ENCODE measurements around the gene SOSTDC1. TPM values are rescaled to one million over a fixed set of nuclear protein-coding genes. Genes with fewer than 3 reads are reported as not detected.
"Not testable (repeated sequence)": the region's sequence is repeated elsewhere in the genome, so short reads cannot be mapped to it uniquely, and the experiment has no call there.

The SOSTDC1 gene, protein sequence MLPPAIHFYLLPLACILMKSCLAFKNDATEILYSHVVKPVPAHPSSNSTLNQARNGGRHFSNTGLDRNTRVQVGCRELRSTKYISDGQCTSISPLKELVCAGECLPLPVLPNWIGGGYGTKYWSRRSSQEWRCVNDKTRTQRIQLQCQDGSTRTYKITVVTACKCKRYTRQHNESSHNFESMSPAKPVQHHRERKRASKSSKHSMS
- 21.1 and 22.2 TPM in 2 replicates for total RNA-seq (2014; rRNA removed; shearing (Covaris generic))

DNA sequence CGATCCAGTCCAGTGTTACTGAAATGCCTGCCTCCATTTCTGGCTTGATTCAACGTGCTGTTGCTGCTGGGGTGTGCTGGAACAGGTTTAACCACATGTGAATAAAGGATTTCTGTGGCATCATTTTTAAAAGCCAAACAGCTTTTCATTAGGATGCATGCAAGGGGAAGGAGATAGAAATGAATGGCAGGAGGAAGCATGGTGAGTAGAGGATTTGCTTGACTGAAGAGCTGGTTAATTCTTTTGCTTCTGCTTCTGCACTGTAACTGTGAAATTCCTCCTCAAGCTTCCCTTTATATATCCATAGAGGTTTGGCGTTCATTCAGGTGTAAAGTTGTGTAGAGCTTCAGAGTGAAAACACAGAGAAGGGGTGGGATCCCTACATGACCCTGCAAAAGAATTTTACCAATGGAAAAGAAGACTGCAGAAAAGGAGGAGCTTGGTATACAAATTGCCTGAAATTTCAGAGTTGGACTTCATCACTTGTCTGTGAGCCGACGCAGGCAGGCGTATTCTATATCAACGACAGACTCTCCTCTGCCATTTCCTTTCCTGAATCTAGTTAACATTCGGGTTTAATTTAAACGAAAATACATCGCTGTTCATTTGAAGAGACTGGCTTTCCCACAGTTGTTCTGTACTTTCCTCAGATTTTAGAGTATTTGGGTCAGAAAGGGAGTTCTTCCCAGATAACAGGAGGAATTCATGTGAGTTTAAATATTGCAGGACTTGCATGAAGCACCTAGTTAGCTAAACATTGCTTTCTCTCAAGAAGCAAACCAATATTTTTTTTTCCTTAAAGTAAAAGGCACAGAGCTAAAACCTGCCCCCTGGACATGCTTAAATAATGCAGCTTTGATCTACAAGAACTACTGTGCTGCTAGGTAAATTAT is at the start of gene SOSTDC1:
TSS of gene SOSTDC1 (minus strand) at position 270 of the 893 bp plus-strand sequence. CDS start at position 200, 70 bp downstream.
- peak; percentile 75 for DNase-seq (ENCODE audit: low spot score)

DNA sequence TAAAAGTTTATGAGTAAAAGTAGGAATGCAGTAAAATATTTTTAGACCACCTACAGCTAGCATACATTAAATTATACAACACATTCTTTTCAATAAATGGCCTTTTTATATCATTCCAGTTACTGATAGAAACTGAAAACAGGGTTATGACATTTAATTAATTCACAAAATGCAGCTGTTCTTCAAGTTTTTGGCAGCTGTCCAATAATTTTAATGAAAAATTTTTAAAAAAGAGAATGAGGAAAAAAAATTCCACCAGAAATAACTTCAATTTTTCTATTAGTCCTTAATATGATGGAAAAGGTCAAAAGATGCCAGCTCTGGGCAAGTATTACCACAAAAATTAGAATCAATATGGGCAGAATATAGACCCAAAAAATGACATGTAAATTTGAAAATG is 49.2 kb upstream of the SOSTDC1 start:
- DNase-seq (ENCODE audit: low spot score) = no peak

DNA sequence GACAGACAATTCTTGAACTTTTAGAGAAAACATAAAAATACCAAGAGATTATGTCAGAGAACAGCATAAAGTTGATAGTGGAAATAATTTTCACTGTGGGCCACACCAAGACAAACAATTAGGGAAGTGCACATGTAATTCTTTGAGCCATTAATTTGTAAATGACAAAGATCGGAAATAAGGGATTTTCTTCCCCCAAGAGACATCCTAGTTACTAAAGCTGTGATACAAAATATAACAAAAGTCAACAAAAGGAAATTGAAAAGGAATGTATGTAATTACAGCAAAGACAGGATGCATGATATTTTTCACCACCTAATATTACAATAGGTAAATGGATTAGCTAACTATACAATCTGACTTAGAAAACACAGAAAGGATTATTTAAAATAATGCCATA is 48.7 kb upstream of the SOSTDC1 start:
- DNase-seq (ENCODE audit: low spot score) = no peak

DNA sequence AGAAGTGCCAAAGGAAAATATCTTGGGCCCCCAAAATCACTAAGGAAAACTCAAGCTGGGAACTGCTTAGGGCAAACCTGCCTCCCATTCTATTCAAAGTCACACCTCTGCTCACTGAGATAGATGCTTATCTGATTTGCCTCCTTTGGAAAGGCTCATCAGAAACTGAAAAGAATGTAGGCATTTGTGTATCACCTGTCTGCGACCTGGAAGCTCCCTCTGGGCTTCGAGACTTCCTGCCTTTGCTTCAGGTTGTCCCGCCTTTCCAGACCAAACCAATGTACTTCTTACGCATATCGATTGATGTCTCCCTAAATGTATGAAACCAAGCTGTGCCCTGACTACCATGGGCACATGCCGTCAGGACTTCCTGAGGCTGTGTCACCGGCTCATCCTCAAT is 46.6 kb upstream of the SOSTDC1 start:
- DNase-seq (ENCODE audit: low spot score) = no peak

DNA sequence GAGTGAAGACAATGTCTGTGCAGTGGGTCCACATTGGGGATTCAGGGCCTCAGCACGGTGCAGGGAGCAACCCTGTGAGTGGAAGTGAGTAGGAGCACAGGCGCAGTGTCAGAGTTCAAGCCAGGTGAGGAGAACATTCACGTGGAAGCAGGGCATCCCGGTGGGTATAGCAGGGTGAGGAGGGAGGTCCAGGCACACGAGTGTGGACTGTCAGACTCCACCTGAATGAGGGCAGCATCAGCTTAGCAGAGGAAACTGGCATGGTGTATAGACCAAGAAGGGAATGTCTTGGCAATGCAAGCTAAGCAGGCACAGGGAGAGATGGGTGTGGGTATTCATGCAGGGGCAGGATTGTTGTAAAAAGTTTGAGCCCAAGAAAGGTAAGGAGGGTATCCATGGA is 45.8 kb upstream of the SOSTDC1 start:
- DNase-seq (ENCODE audit: low spot score) = no peak

DNA sequence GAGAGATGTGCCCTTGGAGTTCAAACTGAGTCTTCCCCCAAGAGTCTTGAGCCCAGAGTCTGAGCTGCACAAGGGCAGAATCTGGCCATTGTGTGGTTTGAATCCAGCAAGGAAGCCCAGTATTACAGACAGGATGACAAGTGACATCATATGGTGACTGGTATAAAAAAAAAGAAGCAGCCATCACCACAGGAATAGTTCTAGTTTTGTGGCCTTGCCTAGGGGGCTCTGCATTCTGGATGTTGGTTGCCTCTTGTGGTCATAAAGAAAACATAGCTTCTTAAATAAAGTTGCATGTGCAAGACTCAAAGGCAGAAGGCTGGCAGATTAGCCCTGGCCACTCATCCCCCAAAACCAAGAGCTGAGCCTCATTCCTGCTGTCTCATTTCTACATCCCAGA is 44.3 kb upstream of the SOSTDC1 start:
- DNase-seq (ENCODE audit: low spot score) = no peak

DNA sequence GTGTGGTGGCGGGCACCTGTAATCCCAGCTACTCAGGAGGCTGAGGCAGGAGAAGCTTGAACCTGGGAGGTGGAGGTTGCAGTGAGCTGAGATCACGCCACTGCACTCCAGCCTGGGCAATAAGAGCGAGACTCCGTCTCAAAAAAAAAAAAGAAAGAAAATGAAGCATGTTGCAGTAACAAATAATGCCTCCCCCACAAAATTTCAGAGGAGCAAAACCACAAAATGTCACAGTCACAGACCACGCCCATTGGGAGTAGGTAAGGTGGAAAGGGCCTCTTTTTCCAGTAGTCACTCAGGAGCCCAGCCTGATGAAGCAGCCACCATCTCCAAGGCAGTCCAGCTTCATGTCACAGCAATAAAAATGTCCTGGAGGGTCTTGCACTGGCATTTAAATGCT is 40.9 kb upstream of the SOSTDC1 start:
- not testable (repeated sequence) for DNase-seq (ENCODE audit: low spot score)

DNA sequence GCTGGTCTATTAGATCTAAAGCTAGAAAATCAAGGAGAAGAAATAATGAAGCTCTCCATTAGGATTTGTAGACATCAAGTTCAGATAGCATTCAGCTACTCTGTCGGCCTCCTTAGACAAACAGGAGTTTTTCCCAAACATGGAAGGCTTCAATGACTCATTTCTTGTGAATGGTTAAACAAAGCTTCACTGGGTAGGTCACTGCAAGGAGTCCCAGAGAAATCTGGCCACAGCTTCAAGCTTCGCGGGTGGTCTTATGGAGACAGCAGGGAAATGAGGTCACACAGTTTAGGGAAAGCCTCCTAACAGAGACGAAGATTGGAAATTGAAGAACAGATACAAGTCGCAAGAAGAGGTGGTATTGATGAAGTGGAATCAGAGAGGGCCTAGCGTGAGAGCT is 38.5 kb upstream of the SOSTDC1 start:
- DNase-seq (ENCODE audit: low spot score) = no peak

DNA sequence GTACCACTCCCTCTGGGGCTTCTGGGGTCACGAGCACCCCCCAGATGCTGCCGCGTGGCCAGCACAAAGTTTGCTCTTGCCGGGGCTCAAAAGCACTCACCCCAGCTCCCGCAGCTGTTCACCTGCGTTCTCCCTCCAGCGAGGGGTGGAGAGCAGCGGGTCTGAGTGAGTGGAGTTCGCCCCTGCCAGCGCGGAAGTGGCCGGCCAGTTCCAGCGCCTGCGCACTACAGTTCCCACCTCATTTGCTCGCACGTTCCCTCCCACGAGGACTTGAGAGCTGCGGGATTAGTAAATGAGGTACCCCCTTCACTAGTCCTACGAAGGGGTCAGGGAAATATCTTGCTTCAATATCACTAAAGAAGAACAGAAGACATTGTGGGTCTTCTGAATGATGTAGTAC is 36.8 kb upstream of the SOSTDC1 start:
- DNase-seq (ENCODE audit: low spot score) = no peak

DNA sequence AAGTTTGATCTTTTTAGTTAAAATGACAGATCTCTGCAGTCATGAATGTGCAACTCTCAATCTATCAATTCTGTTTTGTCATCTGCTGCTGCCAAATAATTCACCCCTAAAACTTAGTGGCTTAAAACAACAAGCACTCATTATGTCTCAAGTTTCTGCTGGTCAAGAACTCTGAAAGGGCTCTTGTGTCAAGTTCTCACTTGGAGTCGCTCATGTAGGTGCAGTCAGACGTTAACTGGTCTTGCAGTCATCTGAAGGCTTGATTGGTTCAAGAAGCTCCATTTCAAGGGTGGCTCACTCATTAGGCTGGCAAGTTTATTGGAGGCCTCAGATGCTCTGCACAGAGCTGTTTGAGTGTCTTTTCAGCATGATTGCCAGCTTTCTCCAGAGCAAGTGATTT is 32.6 kb upstream of the SOSTDC1 start:
- no peak for DNase-seq (ENCODE audit: low spot score)

DNA sequence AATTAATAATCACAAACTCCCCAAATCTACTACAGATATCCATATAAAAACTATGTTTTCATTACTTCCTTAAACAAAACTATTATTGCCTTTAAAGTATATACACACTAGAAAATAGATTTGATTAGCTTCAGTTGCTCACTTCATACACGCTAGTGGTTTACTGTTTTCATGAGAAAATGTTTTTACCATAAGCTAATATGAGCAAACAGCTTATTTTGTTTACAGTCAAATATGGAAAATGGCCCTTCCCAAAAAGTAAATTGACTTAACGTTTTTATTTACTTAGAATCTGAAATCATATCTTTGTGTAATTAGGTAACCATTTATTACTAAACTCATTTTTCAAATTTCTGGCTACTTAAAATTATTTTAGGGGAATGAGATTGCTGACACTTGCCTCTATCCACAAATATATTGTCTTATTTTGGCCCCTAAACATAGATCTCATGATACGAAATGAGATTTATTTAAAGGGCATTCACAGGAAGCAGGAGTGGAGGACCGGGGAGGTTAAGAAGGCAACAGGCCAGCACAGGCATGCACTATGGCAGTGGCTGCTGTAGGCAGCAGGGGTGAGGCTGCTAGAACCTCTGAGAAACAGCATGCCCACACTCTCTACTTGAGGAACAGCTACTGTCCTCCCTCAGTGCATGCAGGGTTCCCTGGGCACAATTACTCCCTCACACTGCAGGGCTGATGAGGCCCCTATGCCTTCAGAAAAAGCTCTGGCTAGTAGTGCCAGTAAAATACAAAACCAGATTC is 29.6 kb upstream of the SOSTDC1 start:
- no peak for DNase-seq (ENCODE audit: low spot score)

DNA sequence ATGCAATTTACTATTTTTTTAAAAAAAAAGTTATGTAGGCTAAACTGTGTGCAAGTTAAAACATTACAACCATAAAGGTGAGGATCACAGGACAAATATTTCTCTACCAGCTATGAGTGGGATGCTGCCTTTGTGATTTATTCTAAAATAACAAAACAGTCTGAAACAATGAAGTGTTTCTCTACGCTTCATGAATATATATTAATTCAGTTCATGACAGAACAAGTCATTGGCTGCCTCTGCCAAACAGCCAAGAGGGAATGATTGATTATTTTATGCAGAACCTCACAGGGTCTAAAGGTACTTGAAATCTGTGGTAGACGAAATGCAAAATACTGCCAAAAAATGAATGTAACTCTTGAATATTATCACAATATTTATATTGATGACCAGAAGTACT is 29.0 kb upstream of the SOSTDC1 start:
- DNase-seq (ENCODE audit: low spot score) = no peak

DNA sequence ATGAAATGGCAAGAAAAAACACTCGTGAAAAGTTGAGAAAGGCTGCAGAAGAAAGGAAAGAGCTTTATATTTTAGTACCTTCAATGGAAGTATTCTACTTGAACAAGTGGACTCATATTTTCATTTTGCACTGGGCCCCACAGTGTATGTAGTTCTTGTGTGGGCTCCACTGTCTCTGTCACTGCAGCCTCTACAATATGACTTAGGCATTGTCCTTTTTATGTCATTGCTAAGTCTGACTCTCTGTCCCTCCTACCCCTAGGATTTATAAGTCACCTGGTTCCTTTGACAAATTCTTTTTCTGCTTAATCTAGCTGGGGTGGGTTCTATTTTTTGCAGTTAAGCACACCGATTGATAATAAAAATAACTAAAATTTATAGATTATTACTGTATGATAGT is 27.7 kb upstream of the SOSTDC1 start:
- DNase-seq (ENCODE audit: low spot score) = no peak

DNA sequence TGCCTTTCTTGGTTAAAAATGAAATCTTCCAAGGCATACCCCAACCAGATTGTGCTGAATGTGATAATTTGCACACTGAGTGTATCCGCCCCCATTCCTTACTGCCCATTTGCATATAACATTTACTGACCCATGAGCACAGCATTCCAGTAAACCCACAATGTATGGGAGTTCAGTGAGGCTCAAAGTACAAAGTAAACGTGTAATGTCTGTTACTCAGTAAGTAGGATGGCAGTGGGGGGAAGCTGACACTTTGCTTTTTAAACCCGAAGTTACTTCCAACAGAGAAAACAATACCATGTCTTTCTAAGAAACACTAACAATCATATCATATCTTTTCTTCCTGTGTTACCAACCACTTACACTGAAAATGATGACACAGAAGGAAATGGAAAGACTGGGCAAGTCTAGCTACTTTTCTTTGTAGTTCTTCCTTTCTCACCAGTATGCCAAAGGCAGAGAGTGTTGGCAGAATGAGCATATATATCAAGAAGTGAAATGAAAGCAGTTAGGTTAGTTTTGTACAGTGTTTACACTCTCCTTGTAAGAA is 27.1 kb upstream of the SOSTDC1 start:
- DNase-seq (ENCODE audit: low spot score) = peak; percentile 73

DNA sequence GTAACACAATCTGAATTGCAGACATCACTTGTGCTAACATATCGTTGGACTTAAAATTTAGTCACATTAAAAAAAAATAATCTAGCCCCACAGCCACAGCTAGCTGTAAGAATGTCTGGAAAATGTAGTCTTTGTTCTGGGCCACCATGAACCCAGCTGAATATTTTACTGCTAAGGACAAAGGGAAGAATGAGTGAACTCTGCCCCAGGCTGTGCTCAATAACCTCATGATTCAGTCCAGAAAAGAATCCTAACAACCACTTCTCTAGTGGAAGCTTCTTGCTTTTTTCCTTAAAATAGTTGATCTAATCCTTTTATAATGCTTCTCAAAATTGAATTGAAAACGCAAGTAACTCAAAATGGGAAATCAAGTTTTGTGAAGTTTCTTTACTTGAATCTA is 25.6 kb upstream of the SOSTDC1 start:
- no peak for DNase-seq (ENCODE audit: low spot score)

DNA sequence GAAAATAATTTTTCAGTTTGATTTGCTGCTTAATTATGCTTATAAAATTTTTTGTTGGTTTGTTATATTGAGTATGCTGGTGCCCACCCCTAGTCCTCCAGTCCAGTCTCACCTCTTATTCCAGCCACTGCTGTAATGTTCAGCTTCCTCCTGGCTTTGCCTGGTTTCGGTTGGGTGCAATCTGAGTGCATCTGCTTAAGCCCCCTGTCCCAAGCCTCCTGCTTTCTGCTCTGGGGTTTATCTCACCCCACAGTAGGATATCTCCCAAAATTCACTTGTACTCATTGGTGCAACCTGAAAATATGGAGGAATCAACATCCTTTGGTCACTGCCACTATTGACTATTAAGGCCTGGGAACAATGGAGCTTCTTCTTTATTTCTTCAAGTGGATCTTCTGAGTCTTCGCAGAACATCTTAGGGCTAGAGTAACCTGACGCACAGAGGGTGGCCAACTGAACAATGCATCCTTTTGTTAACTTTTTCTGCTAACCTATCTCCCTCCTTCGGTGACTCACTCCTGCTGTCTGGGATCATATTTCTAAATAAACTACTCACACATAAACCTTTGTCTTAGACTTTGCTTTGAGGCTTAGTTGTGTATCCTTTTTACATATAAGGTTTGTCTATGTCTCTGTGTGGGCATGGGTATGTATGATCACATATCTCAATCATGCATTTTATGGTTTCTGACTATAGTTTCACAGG is 19.1 kb upstream of the SOSTDC1 start:
- DNase-seq (ENCODE audit: low spot score) = peak; percentile 87

DNA sequence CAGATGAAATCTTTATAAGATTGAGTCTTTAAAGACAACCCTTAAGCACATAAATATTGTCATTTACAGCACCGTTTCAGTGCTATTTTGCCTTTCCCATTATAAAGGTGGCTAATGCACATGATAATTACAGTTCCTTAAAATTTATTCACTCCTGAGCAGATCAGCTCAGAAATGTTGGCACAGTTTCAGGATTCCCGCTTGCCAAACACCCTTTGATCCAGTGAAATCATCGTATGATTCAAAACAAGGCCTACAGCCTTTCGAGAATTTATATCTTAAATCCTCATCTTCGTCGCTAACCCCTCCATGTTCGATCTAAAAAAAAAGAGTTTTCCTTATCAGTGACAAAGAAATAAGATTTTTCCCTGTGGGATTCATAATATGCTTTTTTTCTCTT is 14.1 kb upstream of the SOSTDC1 start:
- peak; percentile 60 for DNase-seq (ENCODE audit: low spot score)

DNA sequence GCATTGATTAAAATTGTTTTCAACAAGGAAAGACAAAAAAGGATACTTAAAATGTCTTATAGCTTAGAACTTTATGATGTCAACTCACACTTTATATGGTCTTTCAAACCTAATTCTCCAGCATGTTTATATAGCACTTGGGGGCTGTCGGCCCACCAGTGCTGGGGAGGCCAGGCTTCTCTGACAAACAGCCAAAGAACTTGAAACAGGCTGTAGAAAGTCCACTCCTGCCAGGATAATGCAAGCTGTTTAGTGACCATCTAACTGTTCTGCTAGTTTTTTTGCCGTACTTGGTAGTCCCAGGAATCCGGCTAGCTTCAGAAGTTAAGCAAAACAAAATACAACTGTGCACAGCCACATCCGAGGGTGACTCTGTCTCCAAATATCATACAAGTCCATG is 13.6 kb upstream of the SOSTDC1 start:
- no peak for DNase-seq (ENCODE audit: low spot score)

DNA sequence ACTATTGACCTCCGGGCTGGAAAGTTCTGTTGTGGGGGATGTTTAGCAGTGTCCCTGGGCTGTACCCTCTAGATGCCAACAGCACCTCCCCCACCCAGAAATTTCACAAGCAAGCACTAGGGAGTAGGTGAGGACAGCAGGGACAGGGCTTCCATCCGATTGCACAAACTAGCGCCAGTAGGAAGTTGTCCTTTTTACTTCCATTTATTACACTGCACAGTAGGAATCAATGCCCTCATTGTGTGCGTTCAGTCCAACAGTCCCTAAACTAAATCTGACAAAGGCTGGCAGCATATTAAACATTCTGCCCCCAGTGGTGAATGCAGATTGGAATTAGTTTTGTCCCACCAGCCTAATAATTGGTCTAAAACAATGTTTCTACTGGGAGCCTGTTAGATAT is 6.4 kb upstream of the SOSTDC1 start:
- peak; percentile 51 for DNase-seq (ENCODE audit: low spot score)

DNA sequence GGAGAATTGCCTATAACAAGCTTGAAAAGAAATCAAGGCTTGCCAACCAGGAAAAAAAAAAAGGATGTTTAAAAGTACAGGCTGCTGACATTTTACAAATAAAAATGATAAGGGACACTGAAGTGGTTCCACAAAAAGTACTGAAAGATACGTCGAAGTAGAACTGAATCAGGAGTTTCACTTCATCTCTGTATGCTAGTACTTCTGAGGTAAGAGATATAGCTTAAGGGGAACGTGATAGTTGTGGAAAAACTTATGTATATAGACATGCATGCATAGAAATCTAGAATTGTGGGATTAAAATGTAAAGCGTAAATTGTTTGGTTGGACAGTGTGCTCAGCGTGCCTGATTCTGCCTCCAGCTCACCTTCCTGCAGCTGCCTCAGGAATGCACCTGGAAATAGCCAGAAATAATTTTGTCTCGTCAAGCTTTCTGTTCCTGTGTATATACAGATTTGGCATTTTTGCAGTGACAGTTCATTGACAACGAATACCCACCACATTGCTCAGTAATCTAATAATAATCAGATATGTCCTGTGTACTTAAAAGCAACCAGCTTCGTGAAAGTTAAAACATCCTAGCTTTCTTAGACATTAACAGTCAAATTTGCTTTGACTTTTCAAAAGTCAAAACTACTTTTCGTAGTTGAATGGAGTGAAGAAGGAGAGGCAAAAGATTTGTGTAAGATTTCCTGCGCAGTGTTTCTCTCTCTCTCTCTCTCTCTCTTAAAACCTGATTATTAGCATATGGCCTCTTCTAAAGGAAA is 1.4 kb downstream of the SOSTDC1 start:
- DNase-seq (ENCODE audit: low spot score) = peak; percentile 46

DNA sequence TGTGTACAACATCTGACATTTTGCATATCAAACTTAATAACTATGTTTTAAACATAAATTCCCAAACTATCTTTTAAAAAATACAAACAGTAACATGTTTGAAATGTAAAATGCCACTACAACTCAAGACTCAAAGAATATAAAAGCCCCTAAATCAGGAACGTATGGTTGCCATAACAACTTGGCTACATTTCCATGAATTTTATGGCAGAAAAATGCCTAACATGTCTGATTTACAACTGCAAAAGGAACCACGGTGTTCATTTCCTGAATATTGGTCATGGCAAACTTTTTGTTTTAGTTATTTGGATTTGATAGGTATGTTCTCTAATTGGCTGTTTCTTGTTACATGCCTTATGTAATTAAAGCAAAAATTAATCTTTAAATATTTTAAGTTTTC is 2.0 kb downstream of the SOSTDC1 start:
- DNase-seq (ENCODE audit: low spot score) = peak; percentile 13
